Measurements from ENCODE around the gene DNAH14. TPM values are rescaled to one million over a fixed set of nuclear protein-coding genes. Genes with fewer than 3 reads are reported as not detected.
A peak's percentile ranks its signal among the peaks of the same experiment; 100 is the strongest.

DNAH14 gene
- total and polyA plus RNA-seq, 2 donors (not counting 3 experiments of a cell fraction or from before 2014, with no cell fraction given): 1.5 to 7.1 TPM

DNA sequence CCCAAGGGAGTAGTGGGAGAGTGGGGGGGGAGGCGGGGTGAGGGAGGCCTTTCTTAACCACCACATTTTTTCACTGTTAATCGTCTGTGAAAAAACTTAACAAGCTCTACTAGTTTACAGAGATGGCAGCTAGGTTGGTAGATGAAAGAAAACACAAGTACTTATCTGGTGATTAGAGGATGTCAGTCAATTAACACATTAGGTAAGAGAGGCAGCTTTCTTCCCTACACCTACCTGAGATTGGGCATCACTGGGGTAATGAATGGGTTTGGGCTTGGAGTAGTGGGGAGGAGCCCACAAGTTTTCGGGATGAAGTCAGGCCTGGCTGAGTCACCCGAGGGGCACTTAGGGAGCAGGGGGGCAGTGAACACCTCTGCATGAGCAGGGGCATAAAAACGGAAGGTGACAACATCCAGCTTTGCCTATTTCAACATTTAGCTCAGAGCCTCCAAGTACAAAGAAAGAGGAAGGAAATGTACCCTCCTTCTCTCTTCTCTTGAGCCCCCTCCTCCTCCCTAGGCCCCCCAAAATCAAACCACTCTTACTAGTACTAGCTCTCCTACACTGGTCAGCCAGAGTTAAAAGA, 495.8 kb downstream of the DNAH14 start:
- H3K27ac ChIP-seq (ENCODE audit: insufficient read depth, low read depth, low read length): no peak overlapping the region
- BruUV-seq (replicated peaks): no TSS peak
- no peaks in the 10 kb centered on the region for H3K9me1 ChIP-seq (replicated peaks; ENCODE audit: control insufficient read depth, extremely low read depth, insufficient read depth, low read length)
- H3K4me3 ChIP-seq (replicated peaks in 1 of 3; ENCODE audit: insufficient read depth in 1 of 3, low read depth in 1 of 3, low read length in 3 of 3): peak overlapping the region in 1 of 3 experiments; percentile 68
- intact Hi-C loops (cut with micrococcal nuclease): loop anchor here (5.0 kb wide), 3 partner anchors 108 to 1593 kb away; partner anchors contain the start of gene H3-3A
- H3K4me1 ChIP-seq (ENCODE audit: control insufficient read depth, extremely low read depth, insufficient read depth, low read length): peaks cover 53% of the 10 kb centered on the region
- peak overlapping the region; percentile 91 for H3K4me2 ChIP-seq (ENCODE audit: insufficient read depth, low read length)
- ChIA-PET POLR2A (interaction anchor here (1.0 kb wide), 1 partner anchor 574 kb away, joined by 4 read pairs; the partner anchor contains the start of gene SDE2), CTCF (interaction anchor here (1.0 to 1.6 kb wide), 3 partner anchors 16 to 49 kb away, joined by 3 to 6 read pairs (median 3); no protein-coding TSS in a partner anchor)
- H3K9ac ChIP-seq (replicated peaks; ENCODE audit: extremely low read depth, insufficient read depth, low read length): no peak overlapping the region
- no peak for FAIRE-seq
- no peak for DNase-seq (ENCODE audit: low read depth, low spot score)
- H4K20me1 ChIP-seq (replicated peaks; ENCODE audit: control insufficient read depth, extremely low read depth, insufficient read depth, low read length): peaks cover 4% of the 10 kb centered on the region
- no peaks in the 10 kb centered on the region for H3K27me3 ChIP-seq (ENCODE audit: control insufficient read depth in 2 of 2, insufficient read depth in 2 of 2, low read length in 2 of 2)
- peaks cover 0 to 3% of the 10 kb centered on the region in 2 experiments for H3K36me3 ChIP-seq (ENCODE audit: control insufficient read depth in 2 of 2, extremely low read depth in 1 of 2, insufficient read depth in 2 of 2, low read length in 2 of 2)
- H3K9me3 ChIP-seq (replicated peaks; ENCODE audit: control insufficient read depth, insufficient read depth, low read length): no peaks in the 10 kb centered on the region
- peaks cover 65% of the 10 kb centered on the region for H3K79me2 ChIP-seq (ENCODE audit: control insufficient read depth, insufficient read depth, low read length)
- H2AFZ ChIP-seq (ENCODE audit: low read depth, low read length): no peak overlapping the region
- dilution Hi-C loops (cut with MboI; ENCODE audit: extremely low pct_ligation_motif_present, low sequenced_read_pairs): no loop called here
- TF ChIP-seq JUN (IDR thresholded peaks at IDR 0.05; ENCODE audit: borderline replicate concordance, insufficient read depth, insufficient read length, low read depth): no peak
- TF ChIP-seq EZH2 (IDR thresholded peaks at IDR 0.05; ENCODE audit: borderline replicate concordance, low read depth, low read length, severe bottlenecking): no peak
- TF ChIP-seq POLR2A (IDR thresholded peaks at IDR 0.05; ENCODE audit: low read depth, low read length): no peak
- no peak for TF ChIP-seq POLR2AphosphoS5 (IDR thresholded peaks at IDR 0.05; ENCODE audit: insufficient read depth, low read depth, low read length)
- no peak for TF ChIP-seq FOS (IDR thresholded peaks at IDR 0.05; ENCODE audit: borderline replicate concordance, insufficient read depth, low read length)
- TF ChIP-seq, protein P1, sequence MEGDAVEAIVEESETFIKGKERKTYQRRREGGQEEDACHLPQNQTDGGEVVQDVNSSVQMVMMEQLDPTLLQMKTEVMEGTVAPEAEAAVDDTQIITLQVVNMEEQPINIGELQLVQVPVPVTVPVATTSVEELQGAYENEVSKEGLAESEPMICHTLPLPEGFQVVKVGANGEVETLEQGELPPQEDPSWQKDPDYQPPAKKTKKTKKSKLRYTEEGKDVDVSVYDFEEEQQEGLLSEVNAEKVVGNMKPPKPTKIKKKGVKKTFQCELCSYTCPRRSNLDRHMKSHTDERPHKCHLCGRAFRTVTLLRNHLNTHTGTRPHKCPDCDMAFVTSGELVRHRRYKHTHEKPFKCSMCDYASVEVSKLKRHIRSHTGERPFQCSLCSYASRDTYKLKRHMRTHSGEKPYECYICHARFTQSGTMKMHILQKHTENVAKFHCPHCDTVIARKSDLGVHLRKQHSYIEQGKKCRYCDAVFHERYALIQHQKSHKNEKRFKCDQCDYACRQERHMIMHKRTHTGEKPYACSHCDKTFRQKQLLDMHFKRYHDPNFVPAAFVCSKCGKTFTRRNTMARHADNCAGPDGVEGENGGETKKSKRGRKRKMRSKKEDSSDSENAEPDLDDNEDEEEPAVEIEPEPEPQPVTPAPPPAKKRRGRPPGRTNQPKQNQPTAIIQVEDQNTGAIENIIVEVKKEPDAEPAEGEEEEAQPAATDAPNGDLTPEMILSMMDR (IDR thresholded peaks at IDR 0.05; ENCODE audit: extremely low read depth in 1 of 2, insufficient read depth in 1 of 2, low read depth in 1 of 2, low read length in 2 of 2): no peak
- TF ChIP-seq, protein P2, sequence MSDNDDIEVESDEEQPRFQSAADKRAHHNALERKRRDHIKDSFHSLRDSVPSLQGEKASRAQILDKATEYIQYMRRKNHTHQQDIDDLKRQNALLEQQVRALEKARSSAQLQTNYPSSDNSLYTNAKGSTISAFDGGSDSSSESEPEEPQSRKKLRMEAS (IDR thresholded peaks at IDR 0.05; ENCODE audit: insufficient read depth, insufficient read length): no peak
- no peak for TF ChIP-seq GATA2 (IDR thresholded peaks at IDR 0.05; ENCODE audit: insufficient read depth, insufficient read length, low read depth, low read length)
- no peak for TF ChIP-seq MYC (IDR thresholded peaks at IDR 0.05; ENCODE audit: low read depth, low read length)

All from endothelial cell of umbilical vein (primary cell).